GM18909 (cell line): ENCODE measurements around the gene HES1.

Experiments used
- ATAC-seq: cut with Tn5 transposase; IDR thresholded peaks from one replicate; pipeline ENCODE4 v1.9.1; 2021; ENCODE audit warnings: mild to moderate bottlenecking; ENCODE audit not compliant: unreplicated experiment, poor library complexity

Gene HES1

GRCh38 chr3:194101592-194102432, 34.1 kb upstream of the HES1 start:
- peak; percentile 36 for ATAC-seq

- ATAC-seq = peak; percentile 37
These were observed 33.5 kb upstream of the HES1 start for GRCh38 chr3:194102436-194102835.

- peak; percentile 22 for ATAC-seq
These were observed 32.4 kb upstream of the HES1 start for GRCh38 chr3:194103505-194103904.

- ATAC-seq = no peak
These were observed 31.8 kb upstream of the HES1 start for GRCh38 chr3:194103983-194104751.

GRCh38 chr3:194105292-194105691, 30.7 kb upstream of the HES1 start:
- no peak for ATAC-seq

GRCh38 chr3:194107107-194107506, 28.8 kb upstream of the HES1 start:
- ATAC-seq = no peak

- no peak for ATAC-seq
These were observed 26.6 kb upstream of the HES1 start for GRCh38 chr3:194109192-194109863.

GRCh38 chr3:194110483-194110882, 25.5 kb upstream of the HES1 start:
- ATAC-seq = no peak

GRCh38 chr3:194111336-194111735, 24.6 kb upstream of the HES1 start:
- no peak for ATAC-seq

GRCh38 chr3:194112120-194113106, 23.5 kb upstream of the HES1 start:
- ATAC-seq = no peak

- no peak for ATAC-seq
These were observed 21.8 kb upstream of the HES1 start for GRCh38 chr3:194114123-194114522.

GRCh38 chr3:194117104-194117845, 18.7 kb upstream of the HES1 start:
- no peak for ATAC-seq

GRCh38 chr3:194118920-194119319, 17.0 kb upstream of the HES1 start:
- no peak for ATAC-seq

- no peak for ATAC-seq
These were observed 15.9 kb upstream of the HES1 start for GRCh38 chr3:194119831-194120590.

GRCh38 chr3:194120789-194121770, 14.9 kb upstream of the HES1 start:
- no peak for ATAC-seq

- no peak for ATAC-seq
These were observed 13.9 kb upstream of the HES1 start for GRCh38 chr3:194121891-194122631.

- no peak for ATAC-seq
These were observed 12.2 kb upstream of the HES1 start for GRCh38 chr3:194123726-194124125.
